ENCODE results near the gene KCP.

Gene KCP

DNA sequence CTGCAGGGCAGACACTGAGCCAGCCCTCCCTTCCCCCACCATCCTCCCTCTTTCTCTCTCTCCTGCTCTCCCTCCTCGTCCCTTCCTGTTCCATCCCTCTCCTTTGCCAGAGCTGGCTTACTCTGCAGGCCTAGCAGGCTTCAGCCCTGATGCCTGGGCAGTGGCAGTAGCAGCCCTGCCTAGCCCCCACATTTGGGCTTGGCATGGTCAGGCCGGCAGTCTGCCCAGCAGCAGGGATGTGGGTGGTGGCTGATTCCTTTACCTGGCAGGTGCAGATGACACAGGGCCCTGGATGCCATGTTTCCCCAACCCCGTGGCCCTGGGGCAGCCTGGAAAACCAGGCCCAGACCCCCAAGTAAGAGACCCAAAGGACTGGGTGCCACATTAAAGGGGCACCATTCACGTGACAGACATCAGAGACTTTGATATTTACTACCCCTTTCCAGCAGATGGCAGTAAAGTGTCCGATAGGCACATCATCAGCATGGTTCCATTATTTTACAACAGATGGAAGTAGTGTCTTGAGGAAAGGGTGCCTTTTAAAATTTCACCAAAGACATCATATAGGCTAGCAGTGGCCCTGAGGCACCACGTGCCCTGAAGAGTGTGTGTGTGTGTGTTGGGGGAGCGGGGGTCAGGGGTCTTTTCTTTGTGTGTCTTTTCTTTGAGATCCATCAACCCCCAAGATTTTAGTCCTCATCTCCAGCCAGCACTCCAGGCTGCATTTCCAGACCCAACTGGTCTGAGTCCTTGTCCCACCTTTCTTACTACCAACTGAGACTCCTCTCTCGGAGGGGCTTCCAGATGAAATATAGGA lies 5.9 kb downstream of the KCP start:
- no CpG with 5 or more reads among the region's 8 CpGs for WGBS (ENCODE audit: insufficient coverage, insufficient read length)
- no peak for DNase-seq (ENCODE audit: low read depth, low spot score)
- no peaks in the 10 kb centered on the region for H3K9me3 ChIP-seq (ENCODE audit: control insufficient read depth, insufficient read depth, low read length)

DNA sequence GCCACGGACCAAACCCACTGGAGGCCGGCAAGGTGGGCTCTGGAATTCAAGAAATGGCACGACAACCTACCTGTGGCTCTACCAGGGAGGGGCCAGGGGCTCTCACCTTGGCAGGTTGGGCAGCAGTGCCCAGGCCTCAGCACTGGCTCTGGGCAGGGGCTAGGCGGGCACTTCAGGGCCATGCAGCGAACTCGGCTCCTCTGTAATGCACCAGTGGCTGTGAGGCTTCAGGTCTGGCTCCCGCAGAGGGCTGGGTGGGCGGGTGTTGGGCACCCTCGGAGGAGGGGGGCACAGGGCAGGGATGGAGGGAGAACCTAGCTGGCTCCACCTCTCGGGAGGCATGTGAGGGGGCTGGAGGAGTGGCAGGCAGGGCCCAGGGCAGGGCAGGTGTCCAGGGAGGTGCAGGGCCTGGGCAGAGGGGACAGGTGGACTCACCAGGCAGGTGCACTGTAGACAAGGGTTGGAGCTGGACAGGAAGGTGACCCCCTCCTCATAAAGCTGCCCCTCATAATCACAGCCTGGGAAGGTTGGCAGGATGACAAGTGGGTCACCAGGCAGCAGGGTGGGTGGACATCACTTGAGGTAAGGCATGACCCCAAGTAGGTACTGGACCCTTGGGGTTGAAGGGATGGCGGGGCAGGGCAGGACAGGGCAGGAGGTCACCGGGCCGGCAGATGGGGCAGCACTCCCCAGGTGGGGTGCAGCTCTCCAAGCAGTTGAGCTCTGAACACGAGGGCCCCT lies 6.7 kb downstream of the KCP start:
- no CpG with 5 or more reads among the region's 14 CpGs for WGBS (ENCODE audit: insufficient coverage, insufficient read length)
- Histone ChIP-seq H3K36me3 (ENCODE audit: control insufficient read depth, insufficient read depth, low read length) (no peaks in the 10 kb centered on the region), H3K4me1 (ENCODE audit: control insufficient read depth, insufficient read depth, low read length) (no peaks in the 10 kb centered on the region), H3K27ac (ENCODE audit: low read length) (no peak overlapping the region), H3K27me3 (ENCODE audit: control insufficient read depth, insufficient read depth, low read length) (no peaks in the 10 kb centered on the region), H3K9me3 (ENCODE audit: control insufficient read depth, insufficient read depth, low read length) (no peaks in the 10 kb centered on the region), H3K4me3 (ENCODE audit: low read length) (no peak overlapping the region)
- DNase-seq (ENCODE audit: low read depth, low spot score) = no peak

More for the DNA sequence above, 5.9 kb downstream of the KCP start:
- Histone ChIP-seq H3K4me3 (ENCODE audit: low read length) (no peak overlapping the region), H3K27me3 (ENCODE audit: control insufficient read depth, insufficient read depth, low read length) (no peaks in the 10 kb centered on the region), H3K27ac (ENCODE audit: low read length) (no peak overlapping the region), H3K36me3 (ENCODE audit: control insufficient read depth, insufficient read depth, low read length) (no peaks in the 10 kb centered on the region), H3K4me1 (ENCODE audit: control insufficient read depth, insufficient read depth, low read length) (peaks cover 4% of the 10 kb centered on the region; the same call in 1 of the 2 replicates)

DNA sequence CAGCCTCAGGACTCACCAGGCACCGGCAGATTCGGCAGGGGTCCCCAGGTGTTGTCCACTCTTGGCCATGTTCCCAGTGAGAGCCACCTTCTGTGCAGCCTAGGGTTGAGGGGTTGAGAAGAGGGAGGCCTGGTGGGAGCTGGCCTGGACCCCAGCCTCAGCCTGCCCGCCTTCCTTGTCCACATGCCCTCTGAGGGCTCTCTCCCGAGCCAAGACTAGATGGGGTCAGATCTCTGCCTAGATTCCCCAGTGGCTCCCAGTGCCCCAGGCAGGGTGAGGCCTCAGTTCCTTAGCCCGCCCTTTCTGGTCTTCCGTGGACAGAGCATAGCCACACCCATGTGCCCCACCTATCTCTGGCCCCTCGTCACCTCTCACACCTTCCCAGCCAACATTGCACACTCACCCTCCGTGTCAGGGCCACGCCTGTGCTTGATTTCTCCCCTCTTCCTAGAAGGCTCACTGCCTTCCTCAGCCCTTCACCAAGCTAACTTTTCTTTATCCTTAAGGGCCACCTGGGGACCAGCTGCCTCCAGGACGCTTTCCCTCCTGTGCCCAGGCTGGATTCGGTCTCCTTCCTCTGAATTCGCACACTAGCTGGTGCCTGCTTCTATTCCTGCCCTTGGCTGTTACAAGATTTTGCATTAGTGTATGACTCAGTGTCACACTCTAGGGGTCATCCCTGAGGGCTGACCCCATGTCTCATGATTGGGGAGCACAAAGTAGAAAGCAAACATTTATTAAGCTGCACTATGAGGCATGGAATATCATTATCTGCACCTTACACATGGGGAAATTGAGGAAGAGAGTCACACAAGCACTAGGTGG lies 7.5 kb downstream of the KCP start:
- Histone ChIP-seq H3K9me3 (ENCODE audit: control insufficient read depth, insufficient read depth, low read length) (no peaks in the 10 kb centered on the region), H3K36me3 (ENCODE audit: control insufficient read depth, insufficient read depth, low read length) (no peaks in the 10 kb centered on the region), H3K27me3 (ENCODE audit: control insufficient read depth, insufficient read depth, low read length) (no peaks in the 10 kb centered on the region), H3K27ac (ENCODE audit: low read length) (no peak overlapping the region), H3K4me3 (ENCODE audit: low read length) (no peak overlapping the region), H3K4me1 (ENCODE audit: control insufficient read depth, insufficient read depth, low read length) (no peaks in the 10 kb centered on the region)
- no peak for DNase-seq (ENCODE audit: low read depth, low spot score)
- WGBS (ENCODE audit: insufficient coverage, insufficient read length) = no CpG with 5 or more reads among the region's 12 CpGs

DNA sequence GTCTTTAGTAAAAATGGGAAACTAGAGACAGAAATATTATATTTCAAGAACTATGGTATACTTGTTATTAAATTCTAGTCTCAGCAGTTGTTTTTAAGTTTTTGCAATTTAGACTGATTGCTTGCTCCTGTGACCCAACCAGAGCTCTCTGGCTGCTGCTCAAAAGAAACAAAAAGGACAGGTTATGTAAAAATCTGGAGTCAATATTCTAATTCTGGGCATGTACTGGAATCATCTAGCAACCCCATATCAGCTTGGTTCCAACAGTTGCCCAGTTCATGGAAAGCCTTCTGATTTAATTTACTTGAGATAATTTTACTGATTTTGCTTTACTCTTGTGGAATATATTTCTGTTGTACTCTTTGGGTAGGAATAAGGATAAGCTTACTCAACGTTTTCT lies 10.3 kb downstream of the KCP start:
- no CpG with 5 or more reads among the region's 1 CpG for WGBS (ENCODE audit: insufficient coverage, insufficient read length)

DNA sequence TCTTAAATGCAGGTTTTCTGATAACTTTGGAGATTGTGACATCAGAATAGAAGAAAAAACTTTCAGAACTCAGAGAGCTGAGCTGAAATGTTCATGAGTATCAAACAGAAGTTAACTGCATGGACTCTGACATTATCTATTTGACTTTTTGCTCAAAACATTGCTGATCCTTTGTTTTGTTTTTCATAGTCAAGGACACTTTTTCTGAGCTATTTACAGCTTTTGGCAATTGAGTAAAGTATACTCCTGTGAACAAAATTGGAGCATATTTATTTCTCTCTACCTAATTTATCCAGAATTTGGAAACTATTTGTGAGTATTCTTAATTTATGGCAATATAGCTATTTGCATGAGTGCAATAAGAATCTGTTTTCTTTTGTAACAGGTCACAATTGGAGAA lies 11.1 kb downstream of the KCP start:
- no peaks in the 10 kb centered on the region for H3K36me3 ChIP-seq (ENCODE audit: control insufficient read depth, insufficient read depth, low read length)
- H3K4me3 ChIP-seq (ENCODE audit: low read length) = no peak overlapping the region
- no peaks in the 10 kb centered on the region for H3K27me3 ChIP-seq (ENCODE audit: control insufficient read depth, insufficient read depth, low read length)
- no peaks in the 10 kb centered on the region for H3K9me3 ChIP-seq (ENCODE audit: control insufficient read depth, insufficient read depth, low read length)
- no peaks in the 10 kb centered on the region for H3K4me1 ChIP-seq (ENCODE audit: control insufficient read depth, insufficient read depth, low read length)
- H3K27ac ChIP-seq (ENCODE audit: low read length) = no peak overlapping the region
- DNase-seq (ENCODE audit: low read depth, low spot score) = no peak

More for the DNA sequence above, 10.3 kb downstream of the KCP start:
- H3K27ac ChIP-seq (ENCODE audit: low read length) = no peak overlapping the region
- H3K4me3 ChIP-seq (ENCODE audit: low read length) = no peak overlapping the region
- H3K4me1 ChIP-seq (ENCODE audit: control insufficient read depth, insufficient read depth, low read length) = no peaks in the 10 kb centered on the region
- DNase-seq (ENCODE audit: low read depth, low spot score) = no peak
- H3K9me3 ChIP-seq (ENCODE audit: control insufficient read depth, insufficient read depth, low read length) = no peaks in the 10 kb centered on the region
- H3K36me3 ChIP-seq (ENCODE audit: control insufficient read depth, insufficient read depth, low read length) = no peaks in the 10 kb centered on the region
- no peaks in the 10 kb centered on the region for H3K27me3 ChIP-seq (ENCODE audit: control insufficient read depth, insufficient read depth, low read length)

DNA sequence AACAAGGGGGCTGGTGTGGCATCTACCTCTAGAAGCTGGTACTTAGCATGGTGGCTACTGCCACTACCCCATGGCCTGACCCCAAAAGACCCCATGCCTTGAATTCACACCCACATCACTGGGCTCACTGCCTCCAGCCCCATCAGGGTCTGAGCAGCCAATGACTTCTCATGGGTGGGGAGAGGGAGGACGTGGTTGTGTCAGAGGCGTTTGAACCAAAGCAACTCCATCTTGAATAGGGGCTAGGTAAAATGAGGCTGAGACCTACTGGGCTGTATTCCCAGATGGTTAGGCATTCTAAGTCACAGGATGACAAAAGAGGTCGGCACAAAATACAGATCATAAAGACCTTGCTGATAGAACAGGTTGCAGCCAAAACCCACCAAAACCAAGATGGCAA lies 15.2 kb downstream of the KCP start:
- H3K4me1 ChIP-seq (ENCODE audit: control insufficient read depth, insufficient read depth, low read length) = peaks cover 2% of the 10 kb centered on the region; the same call in 1 of the 2 replicates
- H3K9me3 ChIP-seq (ENCODE audit: control insufficient read depth, insufficient read depth, low read length) = no peaks in the 10 kb centered on the region
- no peak overlapping the region for H3K27ac ChIP-seq (ENCODE audit: low read length)
- no peaks in the 10 kb centered on the region for H3K36me3 ChIP-seq (ENCODE audit: control insufficient read depth, insufficient read depth, low read length)
- WGBS (ENCODE audit: insufficient coverage, insufficient read length) = no CpG with 5 or more reads among the region's 3 CpGs
- H3K4me3 ChIP-seq (ENCODE audit: low read length) = no peak overlapping the region
- DNase-seq (ENCODE audit: low read depth, low spot score) = no peak
- no peaks in the 10 kb centered on the region for H3K27me3 ChIP-seq (ENCODE audit: control insufficient read depth, insufficient read depth, low read length)

DNA sequence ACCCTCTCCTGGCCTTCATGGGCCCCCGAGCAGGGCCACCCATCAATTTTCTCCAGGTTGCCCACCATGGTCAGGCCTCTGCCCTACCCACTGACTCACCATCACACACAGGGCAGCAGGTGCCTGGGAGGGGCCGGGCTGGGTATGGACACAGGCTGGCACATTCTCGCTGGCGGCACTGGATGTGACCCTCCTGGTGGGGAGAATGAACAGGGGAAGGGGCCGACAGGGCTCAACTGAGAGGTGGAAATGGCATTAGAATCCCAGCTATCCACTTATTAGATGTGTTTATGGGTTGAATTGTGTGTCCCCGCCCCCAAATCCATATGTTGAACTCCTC lies 16.4 kb downstream of the KCP start:
- Histone ChIP-seq H3K4me3 (ENCODE audit: low read length) (no peak overlapping the region), H3K27ac (ENCODE audit: low read length) (no peak overlapping the region), H3K4me1 (ENCODE audit: control insufficient read depth, insufficient read depth, low read length) (peaks cover 5% of the 10 kb centered on the region), H3K36me3 (ENCODE audit: control insufficient read depth, insufficient read depth, low read length) (no peaks in the 10 kb centered on the region), H3K9me3 (ENCODE audit: control insufficient read depth, insufficient read depth, low read length) (no peaks in the 10 kb centered on the region), H3K27me3 (ENCODE audit: control insufficient read depth, insufficient read depth, low read length) (no peaks in the 10 kb centered on the region)
- WGBS (ENCODE audit: insufficient coverage, insufficient read length) = no CpG with 5 or more reads among the region's 6 CpGs
- no peak for DNase-seq (ENCODE audit: low read depth, low spot score)

DNA sequence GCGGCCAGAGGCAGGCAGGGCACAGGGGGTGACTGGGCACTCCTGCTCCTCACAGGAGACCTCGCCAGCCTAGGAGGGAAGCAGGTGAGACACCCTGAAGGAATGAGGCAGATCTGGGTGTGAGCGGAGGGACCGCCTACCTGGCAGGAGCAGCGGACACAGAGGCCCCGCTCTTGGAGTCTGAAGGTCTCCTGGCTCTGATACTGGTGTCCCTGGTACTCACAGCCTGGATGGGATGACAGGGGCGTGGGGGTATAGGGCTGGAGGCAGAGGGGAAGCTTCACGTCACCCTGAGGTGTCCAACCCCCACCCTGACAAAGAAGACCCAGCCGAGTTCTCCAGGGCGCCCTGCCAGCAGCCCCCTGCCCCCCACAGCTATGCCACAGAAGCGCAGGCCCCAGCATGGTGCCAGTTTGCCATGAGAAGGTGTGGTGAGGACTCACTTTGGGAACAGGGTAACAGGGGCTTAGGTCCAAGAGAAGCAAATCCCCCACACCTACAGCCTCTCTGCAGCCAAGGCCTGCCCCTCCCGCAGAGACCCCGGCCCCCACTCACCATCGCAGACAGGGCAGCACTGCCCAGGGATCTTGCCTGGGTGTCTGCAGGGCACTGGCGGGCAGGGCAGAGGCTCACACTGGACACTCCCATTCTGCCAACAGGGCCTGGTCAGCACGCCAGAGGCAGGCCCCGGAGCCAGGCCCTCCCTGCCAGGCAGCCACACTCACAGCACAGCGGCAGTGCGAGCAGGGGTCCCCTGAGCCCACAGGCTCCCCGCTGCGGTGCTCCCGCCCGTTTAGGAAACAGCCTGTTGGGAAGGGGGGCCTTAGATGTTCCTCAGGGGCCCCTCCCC lies 17.0 kb downstream of the KCP start:
- H3K27me3 ChIP-seq (ENCODE audit: control insufficient read depth, insufficient read depth, low read length) = no peaks in the 10 kb centered on the region
- no peaks in the 10 kb centered on the region for H3K9me3 ChIP-seq (ENCODE audit: control insufficient read depth, insufficient read depth, low read length)

DNA sequence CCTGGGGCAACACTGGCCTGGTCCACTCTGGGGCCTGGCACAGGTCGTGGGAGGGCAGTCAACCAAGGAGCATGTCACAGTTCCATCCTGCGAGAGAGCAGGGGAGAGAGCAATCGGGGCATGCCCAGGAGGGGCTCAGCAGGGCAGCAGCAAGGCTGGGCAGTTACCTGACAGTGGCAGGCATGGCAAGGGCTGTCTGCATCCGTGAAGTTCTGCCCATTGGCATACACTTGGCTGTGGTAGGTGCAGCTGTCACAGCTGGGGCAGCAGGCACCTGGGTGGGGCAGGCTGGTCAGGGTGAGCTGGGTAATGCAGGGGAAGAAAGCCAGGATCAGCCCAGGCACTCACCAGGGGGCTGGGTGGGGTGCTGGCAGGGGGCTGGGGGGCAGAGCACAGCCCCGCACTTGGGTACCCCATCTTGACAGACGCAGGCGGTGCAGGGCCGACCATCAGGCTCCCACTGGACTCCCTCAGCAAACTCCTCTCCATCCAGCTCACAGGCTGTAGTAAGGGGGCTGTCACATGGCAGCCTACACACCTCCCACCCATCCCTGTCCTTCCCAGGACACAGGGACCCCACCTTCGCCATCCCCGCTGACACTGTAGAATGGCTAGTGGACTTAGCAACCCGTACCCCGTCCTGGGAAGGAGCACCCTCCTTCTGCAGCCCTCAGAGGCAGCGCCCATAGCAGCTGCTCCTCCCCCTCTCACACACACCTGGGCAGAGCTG lies 17.8 kb downstream of the KCP start:
- Histone ChIP-seq H3K27ac (ENCODE audit: low read length) (no peak overlapping the region), H3K27me3 (ENCODE audit: control insufficient read depth, insufficient read depth, low read length) (no peaks in the 10 kb centered on the region), H3K4me1 (ENCODE audit: control insufficient read depth, insufficient read depth, low read length) (peaks cover 10% of the 10 kb centered on the region), H3K4me3 (ENCODE audit: low read length) (no peak overlapping the region), H3K9me3 (ENCODE audit: control insufficient read depth, insufficient read depth, low read length) (no peaks in the 10 kb centered on the region), H3K36me3 (ENCODE audit: control insufficient read depth, insufficient read depth, low read length) (no peaks in the 10 kb centered on the region)
- no peak for DNase-seq (ENCODE audit: low read depth, low spot score)
- no CpG with 5 or more reads among the region's 13 CpGs for WGBS (ENCODE audit: insufficient coverage, insufficient read length)

More for the DNA sequence above, 17.0 kb downstream of the KCP start:
- Histone ChIP-seq H3K4me1 (ENCODE audit: control insufficient read depth, insufficient read depth, low read length) (peaks cover 5% of the 10 kb centered on the region), H3K4me3 (ENCODE audit: low read length) (no peak overlapping the region), H3K27ac (ENCODE audit: low read length) (no peak overlapping the region), H3K36me3 (ENCODE audit: control insufficient read depth, insufficient read depth, low read length) (no peaks in the 10 kb centered on the region)
- DNase-seq (ENCODE audit: low read depth, low spot score) = no peak
- WGBS (ENCODE audit: insufficient coverage, insufficient read length) = no CpG with 5 or more reads among the region's 23 CpGs

Measured in iPS DF 6.9 (cell line).